Left lung (tissue), 10 donors: ENCODE data around the gene ERGIC2. TPM values are rescaled to one million over a fixed set of nuclear protein-coding genes. Genes with fewer than 3 reads are reported as not detected.

Experiments used
- ATAC-seq: fragments of 200-7000 bp; cut with Tn5 transposase; one replicate; pipeline ENCODE4 v1.9.1; 2020; ENCODE audit warnings: moderate library complexity
- DNase-seq, 4 donors: peaks; one replicate each; pipeline ENCODE4 v3.0.0-alpha.2; 2013 to 2020
- H3K27ac ChIP-seq, 2 donors: fragments of 200-600 bp; sonication (generic) in 1 of 2; one replicate each; pipeline versions ENCODE4 v1.5.0 to v1.8.0; 2020 to 2021
- H3K27me3 ChIP-seq, 2 donors: fragments of 200-600 bp; sonication (generic) in 1 of 2; one replicate each; pipeline versions ENCODE4 v1.5.0 to v1.8.0; 2020 to 2021
- H3K36me3 ChIP-seq, 2 donors: fragments of 200-600 bp; sonication (generic) in 1 of 2; one replicate each; pipeline versions ENCODE4 v1.5.0 to v1.8.0; 2020 to 2021
- H3K4me1 ChIP-seq, 2 donors: fragments of 200-600 bp; one replicate each; pipeline ENCODE4 v1.8.0; 2021
- H3K4me3 ChIP-seq, 2 donors: fragments of 200-600 bp; sonication (generic) in 1 of 2; one replicate each; pipeline versions ENCODE4 v1.5.0 to v1.8.0; 2020 to 2021; ENCODE audit warnings: mild to moderate bottlenecking in 1 of 2
- H3K9me3 ChIP-seq, 2 donors: fragments of 200-600 bp; sonication (generic) in 1 of 2; one replicate each; pipeline versions ENCODE4 v1.5.0 to v1.8.0; 2020 to 2021
- CTCF ChIP-seq, 2 donors: fragments of 200-600 bp; sonication (generic) in 1 of 2; IDR thresholded peaks; one replicate each; pipeline versions ENCODE4 v1.5.0 to v1.8.0; 2021; ENCODE audit warnings: antibody characterized with exemption in 2 of 2
- intact Hi-C, 2 donors: fragments of 100-400 bp; cut with DNase I; formaldehyde crosslinking; loops; one replicate each; pipeline versions ENCODE4 v1.11.2 to v1.14.2; 2022
- polyA plus RNA-seq, 6 donors: library from polyadenylated mRNA; unstranded; fragments of 120-200 nt; gene quantifications; one replicate each; pipeline ENCODE4 v1.2.1, GENCODE V29; 2013; ENCODE audit not compliant: insufficient read length in 6 of 6
- total RNA-seq, 2 donors: library from RNA; stranded (reverse); fragmentation: NEBNext Ultra II Directional; extraction: Animal tissue kit (Norgen Biotek cat#: 25700); gene quantifications; one replicate each; pipeline ENCODE4 v1.2.1, GENCODE V29; 2021
- donor health status: DM: no; HTN: yes; CAD: no.
- donor health status: DM: no; HTN: no; CAD: no.

The ERGIC2 gene
- total and polyA plus RNA-seq, 8 donors: 78.5 to 95.1 (median 84.4) TPM

DNA sequence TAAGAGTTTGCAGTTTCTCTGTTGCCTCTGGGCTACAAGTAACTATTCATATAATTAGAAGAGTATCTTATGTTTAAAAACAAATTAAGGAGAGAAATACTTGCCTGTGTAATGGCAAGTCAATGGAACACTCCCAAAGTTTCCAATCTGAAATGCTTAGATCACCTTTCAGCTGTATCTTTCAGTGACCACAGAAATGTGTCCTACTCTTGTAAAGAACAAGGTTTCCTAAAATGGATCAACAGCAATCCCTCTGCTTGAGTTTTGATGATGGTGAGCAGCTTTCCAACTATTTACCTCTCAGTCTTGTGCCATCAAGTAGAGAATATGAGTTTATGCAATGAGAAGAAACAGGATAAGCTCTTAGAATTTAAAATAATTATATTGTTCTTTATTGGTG is 92.9 kb downstream of the ERGIC2 start:
- no peak overlapping the region for H3K27ac ChIP-seq
- no peak for ATAC-seq
- H3K27me3 ChIP-seq: no peaks in the 10 kb centered on the region
- no peaks in the 10 kb centered on the region for H3K36me3 ChIP-seq
- intact Hi-C loops: no loop called here
- H3K4me3 ChIP-seq: no peak overlapping the region
- no peaks in the 10 kb centered on the region for H3K9me3 ChIP-seq
- TF ChIP-seq CTCF (IDR thresholded peaks at IDR 0.05): no peak
- DNase-seq: no peak
- no peaks in the 10 kb centered on the region for H3K4me1 ChIP-seq

- Histone ChIP-seq H3K36me3 (no peaks in the 10 kb centered on the region), H3K27ac (no peak overlapping the region), H3K4me3 (no peak overlapping the region), H3K27me3 (no peaks in the 10 kb centered on the region), H3K4me1 (no peaks in the 10 kb centered on the region), H3K9me3 (no peaks in the 10 kb centered on the region)
- ATAC-seq: no peak
- intact Hi-C loops: no loop called here
- no peak for TF ChIP-seq CTCF (IDR thresholded peaks at IDR 0.05)
- no peak for DNase-seq
Measured at GRCh38 chr12:29287622-29288021, 93.3 kb downstream of the ERGIC2 start.

Other genes starting within 250 kb of the ERGIC2 start
- 10 to 100 TPM in 1 of 2 donors, 1 to 10 TPM in 1; 9.6 to 17.4 TPM for gene FAR2, start 231.9 kb downstream of the ERGIC2 start, total RNA-seq
- 1 to 10 TPM; 6.6 to 9.9 (median 8.0) TPM for gene FAR2, start 231.9 kb downstream of the ERGIC2 start, polyA plus RNA-seq
- under 1 TPM; 0.20 to 0.89 TPM for gene OVCH1, start 116.5 kb upstream of the ERGIC2 start, total RNA-seq
- under 1 TPM in 1 of 6 donors, not detected in 5; 0.04 TPM for gene OVCH1, start 116.5 kb upstream of the ERGIC2 start, polyA plus RNA-seq